Body of pancreas (tissue), 4 donors: ENCODE data around the gene GTF2F1. TPM values are rescaled to one million over a fixed set of nuclear protein-coding genes. Genes with fewer than 3 reads are reported as not detected.

ENCODE experiments used
- ATAC-seq: fragments of 150-250 bp; one replicate; pipeline ENCODE4 v1.9.1; 2016
- DNase-seq, 4 donors: peaks; one replicate each; pipeline ENCODE4 v3.0.0-alpha.2; 2019
- H3K27ac ChIP-seq, 4 donors: fragments of 200-600 bp; sonication (generic); 1 replicate in 3 of 4; 2 replicates in 1 of 4; pipeline versions ENCODE4 v1.5.1 to v1.6.1; 2016 to 2019; ENCODE audit warnings: mild to moderate bottlenecking in 1 of 4, mixed read lengths in 1 of 4, moderate library complexity in 1 of 4
- H3K27me3 ChIP-seq, 2 donors: fragments of 200-600 bp; sonication (generic); one replicate each; pipeline ENCODE4 v1.6.0; 2016; ENCODE audit warnings: mild to moderate bottlenecking in 1 of 2
- H3K36me3 ChIP-seq, 2 donors: fragments of 200-600 bp; sonication (generic); replicated peaks in 1 of 2; 2 replicates each; pipeline ENCODE4 v1.5.1; 2016; ENCODE audit warnings: low read depth in 2 of 2; ENCODE audit not compliant: insufficient read depth in 1 of 2
- H3K4me1 ChIP-seq: fragments of 200-600 bp; sonication (generic); one replicate; pipeline ENCODE4 v1.6.0; 2016
- H3K4me3 ChIP-seq, 2 donors: fragments of 200-600 bp; sonication (generic); 1 replicate in 1 of 2; 2 replicates in 1 of 2; pipeline ENCODE4 v1.5.1; 2016 to 2019
- H3K9me3 ChIP-seq, 3 donors: fragments of 200-600 bp; sonication (generic); 1 replicate in 2 of 3; 2 replicates in 1 of 3; pipeline ENCODE4 v1.5.1; 2016
- CTCF ChIP-seq, 7 experiments: fragments of 450-650 bp in 4 of 7; fragments of 200-600 bp in 3 of 7; sonication (generic) in 3 of 7; IDR thresholded peaks; one replicate each; pipeline ENCODE4 v1.5.1; 2016 to 2019; ENCODE audit warnings: antibody characterized with exemption in 7 of 7
- POLR2A ChIP-seq, 3 donors: fragments of 450-650 bp; IDR thresholded peaks; one replicate each; pipeline ENCODE4 v1.6.1; 2016; ENCODE audit warnings: antibody characterized with exemption in 3 of 3, mild to moderate bottlenecking in 2 of 3
- WGBS, 2 donors: methylation state at CpG; one replicate each; pipeline ENCODE4 v1.1.5; 2017; 5-methylcytosine and 5-hydroxymethylcytosine counted together
- intact Hi-C: fragments of 100-400 bp; cut with DNase I; formaldehyde crosslinking; loops from one replicate; pipeline ENCODE4 v1.15.1; 2023
- total RNA-seq, 2 donors: library from RNA; depleted of rRNA; stranded (reverse); fragments of >200 nt; gene quantifications; one replicate each; pipeline ENCODE4 v1.1.0, GENCODE V29; 2016

GTF2F1 gene
- total RNA-seq, 2 donors from 2014 or later = 37.4 to 51.1 TPM

GRCh38 chr19:6416658-6417405, 23.9 kb upstream of the GTF2F1 start:
- DNase-seq (no peak), ATAC-seq (no peak)
- TF ChIP-seq POLR2A (IDR thresholded peaks at IDR 0.05) (no peak), CTCF (IDR thresholded peaks at IDR 0.05) (no peak)
- intact Hi-C loops = no loop called here
- Histone ChIP-seq H3K27me3 (no peaks in the 10 kb centered on the region), H3K36me3 (peaks cover 33 to 42% of the 10 kb centered on the region in 2 donors), H3K27ac (no peak overlapping the region), H3K4me3 (no peak overlapping the region), H3K9me3 (no peaks in the 10 kb centered on the region), H3K4me1 (no peaks in the 10 kb centered on the region)
- WGBS, 2 donors = 91 to 93% methylated on average over 10 to 29 of the region's 29 CpGs

DNA sequence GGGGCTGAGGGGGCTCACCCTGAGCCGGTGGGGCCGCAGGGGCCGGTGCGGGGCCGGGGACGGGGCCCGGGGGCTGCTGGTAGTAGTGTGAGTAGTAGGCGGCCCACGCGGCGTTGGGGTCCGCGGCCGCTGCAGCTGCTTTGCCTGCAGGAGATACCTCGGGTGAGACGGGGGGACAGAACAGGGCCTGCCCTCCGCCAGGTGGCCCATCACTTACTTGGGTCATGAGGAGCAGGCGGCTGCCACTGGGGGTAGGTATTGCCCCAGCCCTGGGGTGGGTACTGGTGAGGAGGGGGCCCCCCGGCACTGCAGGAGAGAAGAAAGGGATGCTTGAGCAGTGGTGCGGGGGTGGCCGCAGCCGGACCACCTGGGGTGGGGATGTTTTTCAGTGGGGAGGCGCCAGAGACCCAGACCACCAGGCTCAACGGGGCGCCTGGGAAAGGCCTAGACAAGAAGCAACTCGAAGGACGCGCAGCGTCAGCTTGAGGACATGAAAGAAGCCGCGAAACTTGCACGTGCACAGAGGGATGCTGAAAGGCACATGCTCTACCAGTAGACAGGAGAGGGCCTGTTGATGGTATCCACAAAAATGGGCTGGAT, 22.7 kb upstream of the GTF2F1 start:
- ATAC-seq = no peak
- H3K27ac ChIP-seq = no peak overlapping the region
- H3K9me3 ChIP-seq = no peaks in the 10 kb centered on the region
- H3K27me3 ChIP-seq = no peaks in the 10 kb centered on the region
- no peaks in the 10 kb centered on the region for H3K4me1 ChIP-seq
- WGBS, 2 donors = 93 to 96% methylated on average over 17 to 18 of the region's 32 CpGs
- TF ChIP-seq POLR2A (IDR thresholded peaks at IDR 0.05) = no peak
- no peak for TF ChIP-seq CTCF (IDR thresholded peaks at IDR 0.05)
- peaks cover 33 to 42% of the 10 kb centered on the region in 2 donors for H3K36me3 ChIP-seq
- intact Hi-C loops = no loop called here
- H3K4me3 ChIP-seq = no peak overlapping the region
- no peak for DNase-seq

GRCh38 chr19:6414793-6415590, 22.0 kb upstream of the GTF2F1 start:
- no peak for ATAC-seq
- 92 to 97% methylated on average over 30 to 41 of the region's 47 CpGs for WGBS, 2 donors
- Histone ChIP-seq H3K27ac (no peak overlapping the region), H3K36me3 (peaks cover 33 to 42% of the 10 kb centered on the region in 2 donors), H3K9me3 (no peaks in the 10 kb centered on the region), H3K4me1 (no peaks in the 10 kb centered on the region), H3K4me3 (no peak overlapping the region), H3K27me3 (no peaks in the 10 kb centered on the region)
- TF ChIP-seq POLR2A (IDR thresholded peaks at IDR 0.05) (no peak), CTCF (IDR thresholded peaks at IDR 0.05) (no peak)
- intact Hi-C loops = no loop called here
- DNase-seq = no peak

DNA sequence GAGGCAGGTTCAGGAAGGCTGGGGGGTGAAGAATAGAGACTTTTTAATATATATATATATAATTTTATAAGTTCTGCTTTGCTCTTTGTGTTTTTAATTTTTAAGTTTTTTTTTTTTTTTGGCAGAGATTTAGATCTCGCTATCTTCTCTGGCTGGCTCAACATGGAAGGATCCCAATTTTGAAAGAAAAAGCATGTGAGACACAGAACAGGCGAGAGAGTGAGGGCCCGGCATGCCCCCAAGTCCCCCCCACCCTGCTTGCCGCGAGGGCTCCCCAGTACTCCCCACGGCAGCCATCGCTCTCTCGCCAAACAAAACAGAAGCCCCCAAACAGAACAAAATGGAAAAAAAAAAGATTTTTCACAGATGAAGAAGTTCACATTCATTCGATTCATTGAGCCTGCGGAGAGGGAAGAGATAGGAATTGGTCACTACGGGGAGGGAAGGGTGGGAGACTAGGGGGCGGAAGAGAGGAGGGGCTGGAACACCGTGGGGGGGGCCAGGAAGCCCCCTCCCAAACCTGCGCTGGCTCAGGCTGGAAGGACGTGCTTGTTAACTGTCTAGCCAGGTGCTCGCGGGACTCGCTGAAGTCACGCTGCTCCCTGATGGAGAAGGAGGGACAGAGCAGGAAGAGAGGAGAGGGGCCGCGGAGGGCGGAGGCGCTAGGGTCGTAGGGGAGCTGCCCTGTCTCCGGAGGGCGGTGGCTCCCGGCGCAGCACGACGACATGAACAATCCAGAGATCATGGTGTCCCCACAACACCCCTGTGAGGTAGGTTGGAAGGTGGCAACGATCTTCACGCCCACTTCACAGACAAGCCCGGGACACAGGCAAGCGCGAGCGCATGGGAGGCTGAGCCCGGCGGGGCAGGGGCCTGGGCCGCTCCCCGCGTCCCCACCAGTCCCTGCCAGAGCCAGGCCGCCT, 21.0 kb upstream of the GTF2F1 start:
- no peak overlapping the region for H3K27ac ChIP-seq
- WGBS, 2 donors = 80 to 81% methylated on average over 21 to 39 of the region's 42 CpGs
- H3K4me1 ChIP-seq = no peaks in the 10 kb centered on the region
- TF ChIP-seq POLR2A (IDR thresholded peaks at IDR 0.05) (no peak), CTCF (IDR thresholded peaks at IDR 0.05) (no peak)
- H3K27me3 ChIP-seq = no peaks in the 10 kb centered on the region
- no peaks in the 10 kb centered on the region for H3K9me3 ChIP-seq
- DNase-seq = no peak
- ATAC-seq = no peak
- H3K36me3 ChIP-seq = peaks cover 33 to 40% of the 10 kb centered on the region in 2 donors
- no peak overlapping the region for H3K4me3 ChIP-seq
- intact Hi-C loops = no loop called here
